Measurements from ENCODE around the gene KRT79. TPM values are rescaled to one million over a fixed set of nuclear protein-coding genes. Genes with fewer than 3 reads are reported as not detected.

Gene KRT79
- total RNA-seq, 4 donors from 2014 or later: 0.46 to 2.8 (median 1.7) TPM; not detected in 1

DNA sequence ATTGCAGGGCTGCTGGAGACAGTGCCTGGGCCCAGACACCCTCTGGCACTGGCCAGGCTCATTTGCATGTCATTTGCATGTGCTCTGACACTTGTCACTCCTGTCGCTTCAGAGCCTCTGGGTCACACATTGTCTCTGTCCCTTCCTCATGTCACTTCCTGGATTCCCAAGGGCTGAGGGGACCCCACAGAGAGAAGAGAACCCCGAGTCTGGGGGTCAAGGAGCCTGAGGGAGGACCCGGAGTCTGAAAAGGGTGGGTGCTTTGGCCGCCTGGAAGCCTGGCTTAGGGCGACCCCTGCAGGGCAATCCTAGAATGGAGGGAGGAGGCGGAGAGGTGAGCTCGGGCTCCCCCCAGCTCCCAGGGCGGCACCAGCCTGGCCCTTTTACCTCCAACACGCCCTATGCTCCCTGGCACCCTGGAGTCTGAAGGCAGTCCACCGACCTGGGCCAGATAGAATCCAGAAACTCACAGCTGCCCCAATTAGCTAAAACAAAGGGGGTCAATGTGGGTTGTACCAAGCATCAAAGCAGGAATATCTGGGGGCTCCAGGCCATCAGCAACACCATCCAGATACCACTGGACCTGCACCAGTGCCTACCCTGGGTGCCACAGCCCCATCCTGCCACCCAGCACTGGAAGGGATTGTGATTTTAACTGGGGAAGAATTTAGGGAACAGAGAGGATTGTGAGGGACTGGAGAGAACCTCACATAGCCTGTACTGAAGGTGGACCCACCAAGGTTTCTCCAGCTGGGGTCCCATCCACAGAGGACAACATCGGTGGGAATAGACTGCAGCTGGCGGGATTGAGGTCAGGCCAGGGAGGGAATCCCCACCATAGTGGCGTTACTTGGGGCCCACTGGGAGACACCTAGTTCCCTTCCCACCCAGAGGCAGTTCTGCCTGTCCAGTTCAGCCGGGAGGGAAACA lies 36.5 kb upstream of the KRT79 start:
- no peak for DNase-seq (ENCODE audit: low spot score)
- no peak for TF ChIP-seq CTCF (IDR thresholded peaks at IDR 0.05)
- no peak for ATAC-seq (ENCODE audit: low FRiP score)

DNA sequence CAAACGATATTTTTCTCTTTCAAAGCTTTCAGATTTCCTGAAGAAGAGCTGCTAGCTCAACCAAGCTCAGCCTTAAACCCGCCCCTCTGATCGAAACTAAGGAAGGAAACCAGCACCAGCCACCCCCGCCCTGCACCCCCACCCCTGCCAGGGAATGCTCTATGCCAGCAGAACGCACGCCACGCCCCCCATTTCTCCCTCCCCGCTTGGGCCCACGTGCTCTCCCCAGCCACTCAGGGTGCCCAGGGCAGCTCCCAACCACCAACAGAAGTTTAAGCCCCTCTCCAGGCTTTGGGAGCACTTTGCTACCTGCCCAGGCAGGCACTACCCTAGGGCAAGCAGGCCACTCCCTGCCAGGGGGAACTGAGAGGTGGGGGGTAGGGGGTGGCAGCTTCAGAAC lies 33.5 kb upstream of the KRT79 start:
- no peak for DNase-seq (ENCODE audit: low spot score)
- peak; percentile 35 for ATAC-seq (ENCODE audit: low FRiP score)
- TF ChIP-seq CTCF (IDR thresholded peaks at IDR 0.05): no peak

DNA sequence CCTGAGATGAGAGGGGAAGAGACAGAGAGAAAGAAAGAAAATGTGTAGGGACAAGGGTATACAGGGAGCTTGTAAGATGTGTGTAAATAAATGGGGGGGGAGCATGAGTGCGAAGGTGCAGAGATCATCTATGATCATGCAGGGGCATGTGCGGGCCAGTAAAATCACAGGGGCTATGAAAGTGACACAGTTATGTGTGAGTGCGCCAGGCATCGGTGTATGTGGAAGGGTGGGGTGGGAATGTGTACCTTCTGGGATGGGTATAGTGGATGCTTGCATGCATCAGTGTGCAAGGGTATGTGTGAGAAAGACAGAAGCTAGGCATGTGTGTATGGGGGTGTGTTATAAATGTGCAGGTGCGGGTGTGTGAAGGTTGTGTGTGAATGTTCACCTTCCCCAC lies 33.0 kb upstream of the KRT79 start:
- TF ChIP-seq CTCF (IDR thresholded peaks at IDR 0.05): no peak
- ATAC-seq (ENCODE audit: low FRiP score) (no peak), DNase-seq (ENCODE audit: low spot score) (no peak)

DNA sequence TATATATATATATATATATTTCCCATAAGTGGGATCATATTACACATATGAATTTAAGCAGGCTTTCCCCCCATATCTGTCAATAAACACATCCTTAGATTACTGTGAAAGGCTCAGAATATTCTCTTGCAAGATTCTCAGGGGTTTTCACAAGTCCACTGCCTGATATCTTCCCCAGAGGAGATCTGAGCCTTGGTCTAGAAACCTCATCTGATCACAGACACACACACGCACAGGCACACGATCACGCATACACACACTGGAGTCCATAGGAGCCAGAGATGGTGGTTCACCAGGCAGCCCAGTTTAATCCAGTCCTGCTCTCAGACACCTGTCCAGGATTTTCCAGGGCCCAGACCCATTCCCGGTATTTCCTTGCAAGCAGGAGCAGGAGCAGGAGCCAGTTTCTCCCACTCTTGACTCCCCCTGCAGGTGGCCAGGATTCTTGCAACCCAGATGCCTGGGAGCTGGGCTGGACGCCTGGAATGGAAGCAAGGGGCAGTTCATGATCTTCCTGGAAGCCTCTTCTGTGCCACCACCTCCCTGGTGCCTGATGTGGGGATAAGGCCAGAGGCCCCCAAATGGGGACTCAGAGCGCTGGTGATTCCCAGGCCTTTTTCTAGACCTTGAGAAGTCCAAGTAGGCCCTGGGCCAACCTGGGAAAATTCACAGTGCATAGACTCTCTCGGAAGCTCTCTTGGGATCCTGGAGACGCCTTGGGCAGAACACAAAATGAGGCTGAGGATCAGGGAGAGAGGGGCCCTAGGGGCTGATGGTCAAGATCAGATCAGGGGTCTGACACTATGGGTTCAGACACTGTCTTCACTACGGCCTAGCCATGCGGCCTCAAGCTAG lies 31.2 kb upstream of the KRT79 start:
- ATAC-seq (ENCODE audit: low FRiP score) (peak; percentile 34), DNase-seq (ENCODE audit: low spot score) (no peak)
- TF ChIP-seq CTCF (IDR thresholded peaks at IDR 0.05): peak in 1 of 3 donors; percentile 53

- DNase-seq (ENCODE audit: low spot score) (no peak), ATAC-seq (ENCODE audit: low FRiP score) (no peak)
- no peak for TF ChIP-seq CTCF (IDR thresholded peaks at IDR 0.05)
Measured at GRCh38 chr12:52862023-52862422, 27.9 kb upstream of the KRT79 start.

DNA sequence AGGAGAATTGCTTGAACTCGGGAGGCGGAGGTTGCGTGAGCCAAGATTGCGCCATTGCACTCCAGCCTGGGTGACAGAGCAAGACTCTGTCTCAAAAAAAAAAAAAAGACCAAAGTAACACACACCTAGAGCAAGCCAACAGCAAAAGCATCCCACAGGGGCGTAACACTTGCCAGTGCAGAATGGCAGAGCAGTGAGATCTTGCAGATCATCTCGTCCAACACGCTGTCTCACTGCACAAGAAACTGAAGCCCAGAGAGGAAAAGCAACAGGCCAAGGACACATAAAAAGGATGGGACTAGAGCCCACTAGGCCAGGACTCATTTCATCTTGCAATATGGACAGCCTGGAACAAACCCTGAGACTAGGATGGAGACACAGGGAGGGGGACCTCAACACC lies 27.4 kb upstream of the KRT79 start:
- DNase-seq (ENCODE audit: low spot score) (no peak), ATAC-seq (ENCODE audit: low FRiP score) (no peak)
- no peak for TF ChIP-seq CTCF (IDR thresholded peaks at IDR 0.05)

All from omental fat pad (tissue), 4 donors.